Measurements from ENCODE around the gene PATJ.

GRCh38 chr1:62207187-62207586, 464.9 kb downstream of the PATJ start:
- TF ChIP-seq, protein P1, sequence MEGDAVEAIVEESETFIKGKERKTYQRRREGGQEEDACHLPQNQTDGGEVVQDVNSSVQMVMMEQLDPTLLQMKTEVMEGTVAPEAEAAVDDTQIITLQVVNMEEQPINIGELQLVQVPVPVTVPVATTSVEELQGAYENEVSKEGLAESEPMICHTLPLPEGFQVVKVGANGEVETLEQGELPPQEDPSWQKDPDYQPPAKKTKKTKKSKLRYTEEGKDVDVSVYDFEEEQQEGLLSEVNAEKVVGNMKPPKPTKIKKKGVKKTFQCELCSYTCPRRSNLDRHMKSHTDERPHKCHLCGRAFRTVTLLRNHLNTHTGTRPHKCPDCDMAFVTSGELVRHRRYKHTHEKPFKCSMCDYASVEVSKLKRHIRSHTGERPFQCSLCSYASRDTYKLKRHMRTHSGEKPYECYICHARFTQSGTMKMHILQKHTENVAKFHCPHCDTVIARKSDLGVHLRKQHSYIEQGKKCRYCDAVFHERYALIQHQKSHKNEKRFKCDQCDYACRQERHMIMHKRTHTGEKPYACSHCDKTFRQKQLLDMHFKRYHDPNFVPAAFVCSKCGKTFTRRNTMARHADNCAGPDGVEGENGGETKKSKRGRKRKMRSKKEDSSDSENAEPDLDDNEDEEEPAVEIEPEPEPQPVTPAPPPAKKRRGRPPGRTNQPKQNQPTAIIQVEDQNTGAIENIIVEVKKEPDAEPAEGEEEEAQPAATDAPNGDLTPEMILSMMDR (IDR thresholded peaks at IDR 0.05; ENCODE audit: poor library complexity), result no peak
- TF ChIP-seq EZH2 (IDR thresholded peaks at IDR 0.05; ENCODE audit: borderline replicate concordance) (no peak), EZH2phosphoT487 (IDR thresholded peaks at IDR 0.05; ENCODE audit: low read depth, severe bottlenecking, unreplicated experiment) (no peak)

All from hepatocyte (in vitro differentiated cells).